Gastroesophageal sphincter (tissue), 4 donors: ENCODE results near the gene C2orf69. TPM values are rescaled to one million over a fixed set of nuclear protein-coding genes. Genes with fewer than 3 reads are reported as not detected.

Experiments used
- ATAC-seq: fragments of 150-250 bp; one replicate; pipeline ENCODE4 v1.9.1; 2016; ENCODE audit warnings: mild to moderate bottlenecking, moderate library complexity
- H3K27ac ChIP-seq, 4 donors: fragments of 200-600 bp; sonication (generic) in 3 of 4; 1 replicate in 3 of 4; 2 replicates in 1 of 4; pipeline ENCODE4 v1.5.1; 2016 to 2019
- H3K27me3 ChIP-seq: fragments of 200-600 bp; sonication (generic); one replicate; pipeline ENCODE4 v1.5.1; 2019
- H3K36me3 ChIP-seq, 2 donors: fragments of 200-600 bp; sonication (generic); one replicate each; pipeline ENCODE4 v1.5.1; 2019; ENCODE audit warnings: control low read depth in 1 of 2
- H3K4me1 ChIP-seq, 3 donors: fragments of 200-600 bp; sonication (generic); 1 replicate in 2 of 3; 2 replicates in 1 of 3; pipeline ENCODE4 v1.5.1; 2016 to 2019; ENCODE audit warnings: control low read depth in 2 of 3
- H3K4me3 ChIP-seq, 2 donors: fragments of 200-600 bp; sonication (generic); one replicate each; pipeline ENCODE4 v1.5.1; 2019; ENCODE audit warnings: mild to moderate bottlenecking in 1 of 2, moderate library complexity in 1 of 2
- H3K9me3 ChIP-seq, 3 donors: fragments of 200-600 bp; sonication (generic); one replicate each; pipeline ENCODE4 v1.5.1; 2017 to 2019; ENCODE audit warnings: control low read depth in 2 of 3
- CTCF ChIP-seq, 4 experiments: fragments of 200-600 bp in 2 of 4; fragments of 450-650 bp in 2 of 4; sonication (generic) in 1 of 4; IDR thresholded peaks; one replicate each; pipeline ENCODE4 v1.5.1; 2017 to 2019; ENCODE audit warnings: antibody characterized with exemption in 4 of 4, mild to moderate bottlenecking in 2 of 4, moderate library complexity in 2 of 4
- EP300 ChIP-seq: sonication (generic); formaldehyde crosslinking; IDR thresholded peaks from one replicate; pipeline ENCODE4 v1.6.1; 2017; ENCODE audit warnings: antibody characterized with exemption, mild to moderate bottlenecking
- POLR2A ChIP-seq, 2 donors: fragments of 450-650 bp; IDR thresholded peaks; one replicate each; pipeline ENCODE4 v1.6.1; 2017; ENCODE audit warnings: antibody characterized with exemption in 2 of 2, mild to moderate bottlenecking in 2 of 2, moderate library complexity in 1 of 2
- POLR2AphosphoS5 ChIP-seq: sonication (generic); formaldehyde crosslinking; IDR thresholded peaks from one replicate; pipeline ENCODE4 v1.6.1; 2017; ENCODE audit warnings: antibody characterized with exemption
- WGBS, 2 donors: methylation state at CpG; one replicate each; pipeline ENCODE4 v1.1.5; 2018; ENCODE audit warnings: low coverage in 1 of 2; 5-methylcytosine and 5-hydroxymethylcytosine counted together
- total RNA-seq, 4 donors: library from RNA; depleted of rRNA; stranded (reverse); fragments of >200 nt; gene quantifications; one replicate each; pipeline ENCODE4 v1.1.0, GENCODE V29; 2016

The C2orf69 gene
- total RNA-seq, 4 donors from 2014 or later, result 10.9 to 13.6 (median 12.5) TPM

- TF ChIP-seq POLR2A (IDR thresholded peaks at IDR 0.05) (no peak), POLR2AphosphoS5 (no peak)
- H3K36me3 ChIP-seq, result peaks cover 0 to 35% of the 10 kb centered on the region in 2 donors
- H3K27ac ChIP-seq, result no peak overlapping the region
- WGBS, 2 donors, result 10 to 30% methylated on average over 2 of the region's 2 CpGs
- no peak for ATAC-seq
- no peaks in the 10 kb centered on the region for H3K4me1 ChIP-seq
- H3K9me3 ChIP-seq, result no peaks in the 10 kb centered on the region
- no peaks in the 10 kb centered on the region for H3K27me3 ChIP-seq
- no peak overlapping the region for H3K4me3 ChIP-seq
These were observed 17.1 kb downstream of the C2orf69 start for GRCh38 chr2:199928226-199928625.

- no peak overlapping the region for H3K27ac ChIP-seq
- H3K9me3 ChIP-seq, result no peaks in the 10 kb centered on the region
- H3K36me3 ChIP-seq, result peaks cover 0 to 39% of the 10 kb centered on the region in 2 donors
- TF ChIP-seq EP300 (no peak), CTCF (IDR thresholded peaks at IDR 0.05) (no peak), POLR2AphosphoS5 (no peak)
- no peak overlapping the region for H3K4me3 ChIP-seq
- H3K4me1 ChIP-seq, result no peaks in the 10 kb centered on the region
- no peak for ATAC-seq
- H3K27me3 ChIP-seq, result no peaks in the 10 kb centered on the region
These were observed 17.5 kb downstream of the C2orf69 start for GRCh38 chr2:199928626-199929025.

GRCh38 chr2:199929262-199929661, 18.2 kb downstream of the C2orf69 start:
- H3K4me3 ChIP-seq, result no peak overlapping the region
- TF ChIP-seq POLR2A (IDR thresholded peaks at IDR 0.05) (no peak), CTCF (IDR thresholded peaks at IDR 0.05) (no peak), EP300 (no peak), POLR2AphosphoS5 (no peak)
- no peaks in the 10 kb centered on the region for H3K4me1 ChIP-seq
- no peak overlapping the region for H3K27ac ChIP-seq
- H3K9me3 ChIP-seq, result no peaks in the 10 kb centered on the region
- H3K27me3 ChIP-seq, result no peaks in the 10 kb centered on the region
- 66 to 83% methylated on average over 2 of the region's 2 CpGs for WGBS, 2 donors
- no peak for ATAC-seq
- H3K36me3 ChIP-seq, result peaks cover 0 to 42% of the 10 kb centered on the region in 2 donors

- H3K27me3 ChIP-seq, result no peaks in the 10 kb centered on the region
- WGBS, 2 donors, result 70 to 74% methylated on average over 3 to 4 of the region's 4 CpGs
- peaks cover 0 to 65% of the 10 kb centered on the region in 2 donors for H3K36me3 ChIP-seq
- TF ChIP-seq EP300 (no peak), CTCF (IDR thresholded peaks at IDR 0.05) (no peak), POLR2A (IDR thresholded peaks at IDR 0.05) (no peak), POLR2AphosphoS5 (no peak)
- ATAC-seq, result no peak
- H3K4me3 ChIP-seq, result no peak overlapping the region
- no peaks in the 10 kb centered on the region for H3K9me3 ChIP-seq
- no peak overlapping the region for H3K27ac ChIP-seq
- no peaks in the 10 kb centered on the region for H3K4me1 ChIP-seq
These were observed 21.3 kb downstream of the C2orf69 start for GRCh38 chr2:199932312-199932855.

- TF ChIP-seq EP300 (no peak), CTCF (IDR thresholded peaks at IDR 0.05) (no peak), POLR2AphosphoS5 (no peak)
- Histone ChIP-seq H3K27ac (no peak overlapping the region), H3K4me3 (no peak overlapping the region), H3K9me3 (no peaks in the 10 kb centered on the region), H3K27me3 (no peaks in the 10 kb centered on the region), H3K36me3 (peaks cover under 1 to 74% of the 10 kb centered on the region in 2 donors), H3K4me1 (no peaks in the 10 kb centered on the region)
- 81 to 86% methylated on average over 3 of the region's 3 CpGs for WGBS, 2 donors
- no peak for ATAC-seq
These were observed 22.4 kb downstream of the C2orf69 start for GRCh38 chr2:199933466-199933865.
